ENCODE results near the gene CLCC1. TPM values are rescaled to one million over a fixed set of nuclear protein-coding genes. Genes with fewer than 3 reads are reported as not detected.

CLCC1 gene
- total RNA-seq, 4 donors from 2014 or later, result 8.0 to 18.9 (median 12.0) TPM

- WGBS, 2 donors, result 83 to 89% methylated on average over 5 of the region's 5 CpGs
- TF ChIP-seq CTCF (IDR thresholded peaks at IDR 0.05) (peak in 1 of 6 experiments; percentile 7), POLR2A (IDR thresholded peaks at IDR 0.05) (no peak)
- Histone ChIP-seq H3K36me3 (peaks cover 0 to 19% (median 0%) of the 10 kb centered on the region in 3 donors), H3K27ac (no peak overlapping the region), H3K27me3 (no peaks in the 10 kb centered on the region), H3K9me3 (no peaks in the 10 kb centered on the region), H3K4me3 (no peak overlapping the region), H3K4me1 (peaks cover 19 to 52% (median 24%) of the 10 kb centered on the region in 3 donors)
- no peak for DNase-seq
- intact Hi-C loops (cut with DNase I), result no loop called here
Observed at GRCh38 chr1:108960719-108961118, 2.6 kb downstream of the CLCC1 start.

GRCh38 chr1:108957888-108958287, 5.4 kb downstream of the CLCC1 start:
- H3K9me3 ChIP-seq, result no peaks in the 10 kb centered on the region
- WGBS, 2 donors, result 86 to 95% methylated on average over 5 of the region's 5 CpGs
- peaks cover 0 to 38% (median 0%) of the 10 kb centered on the region in 3 donors for H3K36me3 ChIP-seq
- H3K27me3 ChIP-seq, result no peaks in the 10 kb centered on the region
- H3K4me3 ChIP-seq, result no peak overlapping the region
- intact Hi-C loops (cut with DNase I), result no loop called here
- H3K4me1 ChIP-seq, result peaks cover 15 to 43% (median 18%) of the 10 kb centered on the region in 3 donors
- DNase-seq, result no peak
- no peak for TF ChIP-seq CTCF (IDR thresholded peaks at IDR 0.05)
- no peak overlapping the region for H3K27ac ChIP-seq

GRCh38 chr1:108955881-108956280, 7.4 kb downstream of the CLCC1 start:
- no peak for TF ChIP-seq CTCF (IDR thresholded peaks at IDR 0.05)
- 61 to 86% methylated on average over 1 to 2 of the region's 3 CpGs for WGBS, 2 donors
- H3K4me3 ChIP-seq, result no peak overlapping the region
- H3K27me3 ChIP-seq, result no peaks in the 10 kb centered on the region
- peaks cover 0 to 38% (median 0%) of the 10 kb centered on the region in 3 donors for H3K36me3 ChIP-seq
- no peaks in the 10 kb centered on the region for H3K9me3 ChIP-seq
- peaks cover 2 to 25% (median 5%) of the 10 kb centered on the region in 3 donors for H3K4me1 ChIP-seq
- H3K27ac ChIP-seq, result no peak overlapping the region
- no peak for DNase-seq
- intact Hi-C loops (cut with DNase I), result no loop called here

- H3K36me3 ChIP-seq, result peaks cover 0 to 38% (median 0%) of the 10 kb centered on the region in 3 donors
- no peak overlapping the region for H3K4me3 ChIP-seq
- H3K27me3 ChIP-seq, result no peaks in the 10 kb centered on the region
- TF ChIP-seq CTCF (IDR thresholded peaks at IDR 0.05) (no peak), POLR2A (IDR thresholded peaks at IDR 0.05) (no peak)
- H3K4me1 ChIP-seq, result peaks cover 2 to 20% (median 5%) of the 10 kb centered on the region in 3 donors
- H3K27ac ChIP-seq, result no peak overlapping the region
- 92 to 96% methylated on average over 2 to 3 of the region's 3 CpGs for WGBS, 2 donors
- intact Hi-C loops (cut with DNase I), result no loop called here
- H3K9me3 ChIP-seq, result no peaks in the 10 kb centered on the region
- DNase-seq, result no peak
Observed at GRCh38 chr1:108955111-108955510, 8.2 kb downstream of the CLCC1 start.

- Histone ChIP-seq H3K36me3 (peaks cover 0 to 33% (median 0%) of the 10 kb centered on the region in 3 donors), H3K27me3 (no peaks in the 10 kb centered on the region), H3K9me3 (no peaks in the 10 kb centered on the region), H3K27ac (no peak overlapping the region), H3K4me3 (no peak overlapping the region), H3K4me1 (peaks cover 6 to 21% (median 6%) of the 10 kb centered on the region in 3 donors)
- no peak for TF ChIP-seq POLR2A (IDR thresholded peaks at IDR 0.05)
- no peak for TF ChIP-seq CTCF (IDR thresholded peaks at IDR 0.05)
- 89 to 93% methylated on average over 5 to 6 of the region's 6 CpGs for WGBS, 2 donors
- intact Hi-C loops (cut with DNase I), result no loop called here
- no peak for DNase-seq
Observed at GRCh38 chr1:108953452-108953851, 9.8 kb downstream of the CLCC1 start.

All from esophagus squamous epithelium (tissue), 5 donors.